HEK293 (cell line): ENCODE results near the gene DHCR7.

Experiments
- CTCF ChIA-PET: fragments of 350-600 bp; formaldehyde crosslinking; extraction: SDS; loops from one replicate; lab custom pipeline; 2021; ENCODE audit warnings: antibody characterized with exemption; lab: Yijun Ruan, JAX
- POLR2A ChIA-PET: fragments of 300-600 bp; formaldehyde crosslinking; extraction: SDS; loops from one replicate; lab custom pipeline; 2020; ENCODE audit warnings: antibody characterized with exemption, inconsistent platforms; lab: Yijun Ruan, JAX
- H3K27ac ChIP-seq: fragments of 200-500 bp; sonication (Bioruptor generic); 2 replicates; pipeline ENCODE4 v1.5.1; 2014; ENCODE audit warnings: low read depth, low read length, control low read depth, inconsistent platforms; ENCODE audit errors: extremely low read depth
- H3K36me3 ChIP-seq, 2 experiments: fragments of 200-500 bp in 1 of 2; sonication (Bioruptor generic) in 1 of 2; 1 replicate in 1 of 2; 2 replicates in 1 of 2; pipeline ENCODE4 v1.5.1; 2014 to 2017; ENCODE audit warnings: inconsistent platforms in 2 of 2, low read length in 2 of 2; ENCODE audit not compliant: control insufficient read depth in 2 of 2, insufficient read depth in 1 of 2
- H3K4me1 ChIP-seq: fragments of 200-500 bp; sonication (Bioruptor generic); 2 replicates; pipeline ENCODE4 v1.5.1; 2014; ENCODE audit warnings: mild to moderate bottlenecking, low read length, inconsistent platforms; ENCODE audit not compliant: control insufficient read depth, insufficient read depth
- H3K4me3 ChIP-seq: 2 replicates; pipeline ENCODE4 v1.5.1; 2011; ENCODE audit warnings: low read depth, mild to moderate bottlenecking, control low read depth, low read length, moderate library complexity
- H3K9me3 ChIP-seq: fragments of 200-500 bp; sonication (Bioruptor generic); 2 replicates; pipeline ENCODE4 v1.5.1; 2014; ENCODE audit warnings: low read depth, low read length, inconsistent platforms; ENCODE audit not compliant: control insufficient read depth, insufficient read depth
- BCL11A ChIP-seq: fragments of 450-650 bp; formaldehyde crosslinking; IDR thresholded peaks from 2 replicates; pipeline ENCODE4 v1.5.1; 2016; ENCODE audit warnings: low read depth, missing biosample characterization, missing genetic modification characterization
- BCL11B ChIP-seq: fragments of 450-650 bp; formaldehyde crosslinking; IDR thresholded peaks from 2 replicates; pipeline ENCODE4 v1.5.1; 2016; ENCODE audit warnings: low read depth, missing biosample characterization, missing genetic modification characterization
- EGR2 ChIP-seq: fragments of 450-650 bp; formaldehyde crosslinking; IDR thresholded peaks from 2 replicates; pipeline ENCODE4 v1.5.1; 2016; ENCODE audit warnings: low read depth, missing biosample characterization, missing genetic modification characterization
- KLF1 ChIP-seq: fragments of 450-650 bp; formaldehyde crosslinking; IDR thresholded peaks from 2 replicates; pipeline ENCODE4 v1.5.1; 2016; ENCODE audit warnings: missing biosample characterization, missing genetic modification characterization
- KLF10 ChIP-seq: fragments of 450-650 bp; IDR thresholded peaks from 2 replicates; pipeline ENCODE4 v1.5.1; 2018; ENCODE audit warnings: missing biosample characterization, mild to moderate bottlenecking, missing genetic modification characterization
- KLF9 ChIP-seq: fragments of 450-650 bp; formaldehyde crosslinking; IDR thresholded peaks from 2 replicates; pipeline ENCODE4 v1.5.1; 2016; ENCODE audit warnings: missing biosample characterization, missing genetic modification characterization, low read depth
- PATZ1 ChIP-seq: fragments of 450-650 bp; formaldehyde crosslinking; IDR thresholded peaks from 2 replicates; pipeline ENCODE4 v1.5.1; 2016; ENCODE audit warnings: missing biosample characterization, missing genetic modification characterization
- SP2 ChIP-seq: fragments of 450-650 bp; formaldehyde crosslinking; IDR thresholded peaks from 2 replicates; pipeline ENCODE4 v1.5.1; 2016; ENCODE audit warnings: missing biosample characterization, missing genetic modification characterization
- SP3 ChIP-seq: fragments of 450-650 bp; formaldehyde crosslinking; IDR thresholded peaks from 2 replicates; pipeline ENCODE4 v1.5.1; 2016; ENCODE audit warnings: missing biosample characterization, missing genetic modification characterization
- ZFP37 ChIP-seq: fragments of 450-650 bp; formaldehyde crosslinking; IDR thresholded peaks from 2 replicates; pipeline ENCODE4 v1.5.1; 2016; ENCODE audit warnings: missing biosample characterization, missing genetic modification characterization
- ZNF133 ChIP-seq: fragments of 450-650 bp; formaldehyde crosslinking; IDR thresholded peaks from 2 replicates; pipeline ENCODE4 v1.5.1; 2016; ENCODE audit warnings: missing biosample characterization, missing genetic modification characterization
- ZNF18 ChIP-seq: fragments of 450-650 bp; formaldehyde crosslinking; IDR thresholded peaks from 2 replicates; pipeline ENCODE4 v1.5.1; 2016; ENCODE audit warnings: missing biosample characterization, missing genetic modification characterization
- ZNF211 ChIP-seq: fragments of 450-650 bp; formaldehyde crosslinking; IDR thresholded peaks from 2 replicates; pipeline ENCODE4 v1.5.1; 2016; ENCODE audit warnings: low read depth, missing biosample characterization, missing genetic modification characterization
- ZNF324 ChIP-seq: fragments of 450-650 bp; formaldehyde crosslinking; IDR thresholded peaks from 2 replicates; pipeline ENCODE4 v1.5.1; 2016; ENCODE audit warnings: missing biosample characterization, missing genetic modification characterization
- ZNF398 ChIP-seq: fragments of 450-650 bp; formaldehyde crosslinking; IDR thresholded peaks from 2 replicates; pipeline ENCODE4 v1.5.1; 2017; ENCODE audit warnings: missing biosample characterization, missing genetic modification characterization
- ZNF501 ChIP-seq: fragments of 450-650 bp; formaldehyde crosslinking; IDR thresholded peaks from 2 replicates; pipeline ENCODE4 v1.5.1; 2016; ENCODE audit warnings: missing biosample characterization, missing genetic modification characterization
- ZNF518A ChIP-seq: fragments of 450-650 bp; formaldehyde crosslinking; conservative IDR thresholded peaks from 2 replicates; pipeline ENCODE4 v1.5.1; 2016; ENCODE audit warnings: low read depth, missing biosample characterization, missing genetic modification characterization
- ZNF521 ChIP-seq: fragments of 450-650 bp; formaldehyde crosslinking; IDR thresholded peaks from 2 replicates; pipeline ENCODE4 v1.5.1; 2017; ENCODE audit warnings: missing biosample characterization, mild to moderate bottlenecking, missing genetic modification characterization
- ZNF558 ChIP-seq: fragments of 450-650 bp; formaldehyde crosslinking; IDR thresholded peaks from 2 replicates; pipeline ENCODE4 v1.5.1; 2016; ENCODE audit warnings: missing biosample characterization, missing genetic modification characterization
- ZNF624 ChIP-seq: fragments of 450-650 bp; formaldehyde crosslinking; IDR thresholded peaks from 2 replicates; pipeline ENCODE4 v1.5.1; 2017; ENCODE audit warnings: missing biosample characterization, missing genetic modification characterization
- ZNF704 ChIP-seq: fragments of 450-650 bp; formaldehyde crosslinking; IDR thresholded peaks from 2 replicates; pipeline ENCODE4 v1.5.1; 2016; ENCODE audit warnings: missing biosample characterization, missing genetic modification characterization
- ZSCAN30 ChIP-seq: fragments of 450-650 bp; IDR thresholded peaks from 2 replicates; pipeline ENCODE4 v1.5.1; 2018; ENCODE audit warnings: missing biosample characterization, mild to moderate bottlenecking, missing genetic modification characterization, moderate library complexity
- ZXDB ChIP-seq: fragments of 450-650 bp; formaldehyde crosslinking; IDR thresholded peaks from 2 replicates; pipeline ENCODE4 v1.5.1; 2016; ENCODE audit warnings: missing biosample characterization, missing genetic modification characterization

DHCR7 gene

GRCh38 chr11:71453037-71453917 lies 5.1 kb upstream of the DHCR7 start, which contains the start of gene NADSYN1 (continued):
- TF ChIP-seq ZNF18 (tag by site-specific recombination) (no peak), ZNF324 (tag by site-specific recombination) (no peak), ZNF558 (tag by site-specific recombination) (no peak), ZNF501 (tag by site-specific recombination) (0 out of 2 replicates have a peak, but pooled peaks have one; percentile 24), ZSCAN30 (tag by site-specific recombination) (no peak; the same call in 1 of the 2 replicates), ZNF211 (no peak), KLF10 (tag by site-specific recombination) (peak; percentile 77; the same call in 1 of the 2 replicates), PATZ1 (tag by site-specific recombination) (no peak; the same call in 1 of the 2 replicates), ZFP37 (no peak), EGR2 (tag by site-specific recombination) (peak; percentile 3; the same call in 1 of the 2 replicates), BCL11A (tag by site-specific recombination) (peak; percentile 78; the same call in 1 of the 2 replicates), SP2 (peak; percentile 87), ZXDB (tag by site-specific recombination) (no peak), ZNF133 (tag by site-specific recombination) (no peak), KLF1 (tag by site-specific recombination) (0 out of 2 replicates have a peak, but pooled peaks have one; percentile 10), KLF9 (peak; percentile 96), ZNF704 (tag by site-specific recombination) (no peak), SP3 (tag by site-specific recombination) (peak; percentile 84), BCL11B (tag by site-specific recombination) (peak; percentile 74; the same call in 1 of the 2 replicates)

- 0 out of 2 replicates have a peak, but pooled peaks cover 3% of the 10 kb centered on the region for H3K4me1 ChIP-seq
- ChIA-PET CTCF (interaction anchor here (0.6 kb wide), 2 partner anchors 44 to 637 kb away, joined by 3 read pairs; no protein-coding TSS in a partner anchor), POLR2A (interaction anchor here (0.5 to 1.4 kb wide), 16 partner anchors 8 to 1248 kb away, joined by 3 to 6 read pairs (median 4); no protein-coding TSS in a partner anchor)
- no peak overlapping the region for H3K27ac ChIP-seq
- peak overlapping the region; percentile 59 for H3K4me3 ChIP-seq
- H3K36me3 ChIP-seq, result peaks cover 0 to 28% of the 10 kb centered on the region in 2 experiments; a peak in 2 of 3 replicates
- H3K9me3 ChIP-seq, result no peaks in the 10 kb centered on the region
- TF ChIP-seq ZNF398 (tag by site-specific recombination), result 0 out of 2 replicates have a peak, but pooled peaks have one; percentile 13
- TF ChIP-seq ZNF518A, result no peak
- peak; percentile 95 for TF ChIP-seq ZXDB (tag by site-specific recombination)
- TF ChIP-seq ZNF624 (tag by site-specific recombination), result no peak
- TF ChIP-seq ZNF521 (tag by site-specific recombination), result no peak
Observed at GRCh38 chr11:71452199-71453036, 4.2 kb upstream of the DHCR7 start.
